H1 (cell line): Measurements from ENCODE around the gene ASCL1. TPM values are rescaled to one million over a fixed set of nuclear protein-coding genes. Genes with fewer than 3 reads are reported as not detected.

ENCODE experiments used
- CBX5 ChIP-seq: fragments of 300-800, 300-1000 bp; sonication (generic); IDR thresholded peaks from 2 replicates; pipeline ENCODE4 v1.7.1; 2016; ENCODE audit warnings: antibody characterized with exemption, low read length, low read depth
- CTBP2 ChIP-seq: IDR thresholded peaks from 2 replicates; pipeline ENCODE4 v1.7.0; 2011; ENCODE audit warnings: borderline replicate concordance, mild to moderate bottlenecking, moderate library complexity, mixed read lengths, low read length; ENCODE audit not compliant: insufficient read depth, insufficient read length
- PHF8 ChIP-seq: fragments of 200-600 bp; sonication (generic); conservative IDR thresholded peaks from 2 replicates; pipeline ENCODE4 v1.7.1; 2012; ENCODE audit warnings: low read depth, mild to moderate bottlenecking, inconsistent platforms, low read length, moderate library complexity
- polyA plus RNA-seq, 7 experiments: library from polyadenylated mRNA; depleted of rRNA in 3 of 7; stranded (reverse) in 5 of 7; unstranded in 2 of 7; fragments of >200 nt in 5 of 7; fragments of 200-250 nt in 2 of 7; gene quantifications; 1 replicate in 5 of 7; 2 replicates in 1 of 7; 4 replicates in 1 of 7; pipeline versions ENCODE4 v1.2.1 to v1.2.3, GENCODE V29; 2011 to 2013; ENCODE audit warnings: missing spikeins in 2 of 7, mixed read lengths in 2 of 7
- total RNA-seq: library from RNA; stranded (reverse); fragmentation: NEBNext Ultra II Directional; extraction: Animal tissue kit (Norgen Biotek cat#: 25700); gene quantifications from 2 replicates; pipeline ENCODE4 v1.2.1, GENCODE V29; 2021

The ASCL1 gene
- total and polyA plus RNA-seq, 2 of the 8 experiments (the other 6 are each of a cell fraction or from before 2014, with no cell fraction given) = 0.12 TPM; not detected in 1

- TF ChIP-seq CTBP2 = no peak
- TF ChIP-seq CBX5 = no peak
- no peak for TF ChIP-seq PHF8
These were observed 49.6 kb upstream of the ASCL1 start (continued) for GRCh38 chr12:102907918-102908317.
